GM12872 (cell line): ENCODE measurements around the gene DDX3X.

Experiments used
- CTCF ChIP-seq: IDR thresholded peaks from 3 replicates; pipeline ENCODE4 v1.5.1; 2011; ENCODE audit warnings: low read depth, mild to moderate bottlenecking, low read length, moderate library complexity; ENCODE audit not compliant: insufficient read depth

DDX3X gene

GRCh38 chrX:41381685-41382084 is 47.7 kb downstream of the DDX3X start:
- no peak for TF ChIP-seq CTCF

- no peak for TF ChIP-seq CTCF
Measured at GRCh38 chrX:41382714-41383645, 49.0 kb downstream of the DDX3X start.

DNA sequence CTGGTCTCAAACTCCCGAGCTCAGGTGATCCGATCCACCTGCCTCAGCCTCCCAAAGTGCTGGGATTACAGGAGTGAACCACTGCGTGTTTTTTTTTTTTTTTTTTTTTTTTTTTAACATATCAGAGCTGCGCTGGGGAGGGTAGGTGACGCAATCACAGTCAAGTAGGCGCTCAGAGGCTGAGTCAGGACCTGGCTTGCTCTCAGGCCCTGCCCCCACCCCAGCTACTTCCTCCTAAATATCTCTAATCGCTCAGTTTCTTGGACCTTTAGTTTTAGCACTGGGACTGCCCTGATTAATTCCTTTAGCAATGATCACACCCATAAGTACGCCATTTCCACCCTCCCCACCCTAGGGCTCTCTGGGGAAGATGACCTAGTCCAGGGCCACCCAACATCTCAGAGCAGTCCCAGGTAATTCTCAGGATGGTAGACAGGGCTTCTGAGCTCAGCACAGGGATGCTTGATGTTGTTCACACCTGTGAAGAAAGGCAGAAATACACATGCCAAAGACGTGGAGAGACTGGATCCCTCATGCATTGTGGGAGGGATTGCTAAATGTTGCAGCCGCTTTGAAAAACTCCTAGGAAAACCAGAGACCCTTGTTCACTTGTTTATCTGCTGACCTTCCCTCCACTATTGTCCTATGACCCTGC is 50.2 kb downstream of the DDX3X start:
- no peak for TF ChIP-seq CTCF

GRCh38 chrX:41386222-41386990 is 52.4 kb downstream of the DDX3X start:
- TF ChIP-seq CTCF, result no peak

GRCh38 chrX:41388543-41388942 is 54.6 kb downstream of the DDX3X start:
- TF ChIP-seq CTCF, result no peak

DNA sequence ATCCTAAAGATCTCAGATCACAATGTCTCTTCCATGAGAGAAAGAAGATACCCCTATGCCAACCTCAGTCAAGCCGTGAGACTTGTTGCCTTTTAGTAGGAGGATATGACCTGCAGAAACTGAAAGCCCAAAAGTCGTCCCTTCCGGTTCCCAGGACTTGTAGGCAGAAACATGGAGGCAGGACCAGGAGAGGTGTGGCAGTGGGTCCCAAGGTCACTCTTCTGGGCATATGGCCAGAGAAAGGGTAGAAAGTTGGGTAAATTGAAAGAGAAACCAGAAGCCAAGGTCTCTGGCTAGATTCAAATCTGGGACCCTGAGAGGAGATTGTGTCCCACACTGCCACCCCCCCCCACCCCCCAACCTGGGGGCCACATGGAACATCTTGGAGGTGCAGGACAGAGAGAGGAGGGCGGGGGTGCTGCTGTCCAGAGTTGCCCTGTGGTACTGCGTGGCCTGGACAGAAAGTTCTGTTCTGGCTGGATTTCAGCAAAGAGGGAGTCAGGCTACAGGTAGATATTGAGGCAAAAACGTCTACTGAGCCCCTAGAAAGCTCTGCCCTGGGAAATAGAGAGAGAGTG is 55.4 kb downstream of the DDX3X start:
- TF ChIP-seq CTCF, result no peak

GRCh38 chrX:41391606-41392005 is 57.6 kb downstream of the DDX3X start:
- TF ChIP-seq CTCF, result no peak
